ENCODE measurements around the gene HES3.

DNA sequence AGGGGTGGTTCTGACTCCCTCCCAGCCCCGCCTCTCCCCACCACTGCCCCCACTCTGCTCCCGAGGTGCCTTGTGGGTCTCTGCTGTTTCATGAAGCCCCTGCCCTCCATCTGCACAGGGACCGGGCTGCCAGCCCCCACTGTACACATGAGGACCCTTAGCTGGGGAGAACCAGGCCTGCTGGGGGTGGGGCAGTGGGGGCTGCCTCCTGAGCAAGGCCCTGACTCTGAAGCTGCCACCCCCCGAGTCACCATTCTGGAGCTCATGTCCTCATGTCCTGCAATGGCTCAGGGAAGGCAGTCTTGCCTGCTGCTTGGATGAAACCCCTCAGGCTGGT lies 8.4 kb downstream of the HES3 start:
- TF ChIP-seq CTCF (IDR thresholded peaks at IDR 0.05; ENCODE audit: insufficient read depth, low read length, poor library complexity, severe bottlenecking) (no peak), EZH2phosphoT487 (conservative IDR thresholded peaks at IDR 0.05; ENCODE audit: low read length) (no peak)
